NCI-H2029 treated with DMSO at 0.1 percent for 48 hours (cell line): ENCODE results near the gene STARD10.

ENCODE experiments used
- DNase-seq: peaks from one replicate; lab custom pipeline; 2025; lab: John Stamatoyannopoulos, UW

The STARD10 gene

DNA sequence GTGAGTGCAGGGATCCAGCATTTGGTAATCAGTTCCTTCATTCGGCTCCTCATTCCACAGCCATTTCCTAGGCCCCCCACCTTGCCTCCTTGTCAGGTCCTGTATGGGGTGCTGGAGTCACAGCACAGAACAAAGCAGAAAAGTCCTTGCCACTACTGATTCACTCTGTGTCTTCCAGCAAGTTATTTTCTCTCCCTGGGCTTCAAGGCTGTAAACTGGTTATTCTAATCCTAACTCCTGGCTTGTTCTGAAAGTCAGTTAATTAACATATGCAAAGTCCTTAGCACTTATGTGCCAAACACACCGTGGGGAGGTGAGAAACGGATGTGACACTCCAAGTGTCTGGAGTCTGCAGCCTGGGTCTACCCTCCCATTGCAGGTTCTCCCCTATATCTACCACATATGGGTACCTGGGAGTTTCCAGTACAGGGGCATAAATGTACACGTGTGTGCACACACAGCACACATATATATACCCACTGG, 89.0 kb downstream of the STARD10 start:
- DNase-seq: no peak
